ENCODE measurements around the gene TTC9.

DNA sequence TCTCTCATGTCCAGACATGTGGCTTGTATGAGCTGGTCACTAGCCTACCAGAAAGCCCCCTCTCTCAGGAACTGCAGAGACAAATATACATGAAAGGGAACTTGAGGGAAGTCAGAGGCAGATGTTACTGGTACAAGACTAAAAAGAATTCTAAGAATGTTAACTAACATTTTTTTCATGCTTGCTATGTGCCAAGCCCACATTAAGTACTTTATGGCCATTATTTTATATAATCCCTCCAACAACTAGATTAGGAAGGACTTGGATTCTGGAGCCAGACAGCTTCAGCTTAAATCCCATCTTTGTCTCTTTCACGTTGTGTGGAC lies 24.6 kb downstream of the TTC9 start:
- TF ChIP-seq NR3C1 (IDR thresholded peaks at IDR 0.05) (no peak), RFX5 (IDR thresholded peaks at IDR 0.05) (no peak), RCOR1 (IDR thresholded peaks at IDR 0.05; ENCODE audit: low read depth, low read length) (no peak), HOXA7 (CRISPR knock-in tag; IDR thresholded peaks at IDR 0.05) (no peak)
